ENCODE results near the gene RAB3A. TPM values are rescaled to one million over a fixed set of nuclear protein-coding genes. Genes with fewer than 3 reads are reported as not detected.
"Not testable (repeated sequence)": the region's sequence is repeated elsewhere in the genome, so short reads cannot be mapped to it uniquely, and the experiment has no call there.

Gene RAB3A
- polyA plus RNA-seq, 1 experiment = 2.8 TPM

DNA sequence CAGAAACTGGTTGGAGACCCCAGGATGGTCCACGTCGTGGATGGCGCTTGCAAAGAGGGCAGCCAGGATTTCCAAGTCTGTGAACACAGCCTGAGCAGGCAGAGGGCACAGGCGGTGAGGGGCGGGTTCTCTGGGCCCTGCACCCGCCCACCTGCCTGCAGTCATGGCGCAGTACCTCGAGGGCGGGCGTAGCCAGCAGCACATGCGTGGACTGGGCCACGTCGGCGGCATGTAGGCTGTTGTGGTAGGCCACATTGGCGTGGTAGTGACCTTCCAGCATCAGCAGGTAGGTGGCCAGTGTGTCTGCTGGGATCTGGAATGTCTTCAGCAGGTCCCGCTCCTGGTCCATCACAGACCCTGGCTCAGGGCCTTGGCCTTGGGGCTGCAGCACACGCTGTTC lies 14.3 kb upstream of the RAB3A start:
- POLR2A ChIA-PET = no interaction called here
- H3K27me3 ChIP-seq (ENCODE audit: control insufficient read depth, insufficient read depth, low read length) = no peaks in the 10 kb centered on the region
- no peaks in the 10 kb centered on the region; the same call in 1 of the 2 replicates for H3K9me3 ChIP-seq (ENCODE audit: control insufficient read depth, insufficient read depth, low read length)
- DNase-seq (ENCODE audit: low read depth, low spot score) = no peak
- H3K4me3 ChIP-seq (ENCODE audit: low read depth, low read length) = no peak overlapping the region
- H3K27ac ChIP-seq (ENCODE audit: low read depth, low read length) = no peak overlapping the region
- CTCF ChIA-PET = interaction anchor here (2.0 kb wide), 1 partner anchor 10 kb away, joined by 6 read pairs; no protein-coding TSS in a partner anchor
- TF ChIP-seq, protein P1, sequence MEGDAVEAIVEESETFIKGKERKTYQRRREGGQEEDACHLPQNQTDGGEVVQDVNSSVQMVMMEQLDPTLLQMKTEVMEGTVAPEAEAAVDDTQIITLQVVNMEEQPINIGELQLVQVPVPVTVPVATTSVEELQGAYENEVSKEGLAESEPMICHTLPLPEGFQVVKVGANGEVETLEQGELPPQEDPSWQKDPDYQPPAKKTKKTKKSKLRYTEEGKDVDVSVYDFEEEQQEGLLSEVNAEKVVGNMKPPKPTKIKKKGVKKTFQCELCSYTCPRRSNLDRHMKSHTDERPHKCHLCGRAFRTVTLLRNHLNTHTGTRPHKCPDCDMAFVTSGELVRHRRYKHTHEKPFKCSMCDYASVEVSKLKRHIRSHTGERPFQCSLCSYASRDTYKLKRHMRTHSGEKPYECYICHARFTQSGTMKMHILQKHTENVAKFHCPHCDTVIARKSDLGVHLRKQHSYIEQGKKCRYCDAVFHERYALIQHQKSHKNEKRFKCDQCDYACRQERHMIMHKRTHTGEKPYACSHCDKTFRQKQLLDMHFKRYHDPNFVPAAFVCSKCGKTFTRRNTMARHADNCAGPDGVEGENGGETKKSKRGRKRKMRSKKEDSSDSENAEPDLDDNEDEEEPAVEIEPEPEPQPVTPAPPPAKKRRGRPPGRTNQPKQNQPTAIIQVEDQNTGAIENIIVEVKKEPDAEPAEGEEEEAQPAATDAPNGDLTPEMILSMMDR (IDR thresholded peaks at IDR 0.05; ENCODE audit: low read depth, low read length) = no peak

DNA sequence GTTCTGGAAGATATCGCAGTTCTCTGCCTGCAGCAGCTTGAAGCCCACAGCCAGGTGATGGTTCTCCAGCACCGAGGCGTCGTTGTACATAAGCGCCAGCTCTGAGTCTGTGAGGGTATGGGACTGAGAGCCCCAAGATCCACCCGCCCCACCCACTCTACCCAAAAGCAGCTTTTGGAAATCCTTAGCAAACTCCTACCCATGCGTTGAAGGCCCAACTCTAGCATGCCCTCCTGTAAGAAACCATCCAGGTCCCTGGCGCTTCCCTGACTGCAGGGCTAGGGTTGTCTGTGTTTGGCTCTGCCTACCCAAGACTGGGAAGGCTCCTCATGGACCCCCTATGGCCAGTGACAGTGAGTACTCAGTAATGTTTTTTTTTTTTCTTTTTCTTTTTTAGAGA lies 12.9 kb upstream of the RAB3A start:
- ChIA-PET POLR2A (interaction anchor here (0.7 kb wide), 1 partner anchor 65 kb away, joined by 3 read pairs; no protein-coding TSS in a partner anchor), CTCF (no interaction called here)
- H3K27me3 ChIP-seq (ENCODE audit: control insufficient read depth, insufficient read depth, low read length) = no peaks in the 10 kb centered on the region
- no peak overlapping the region for H3K4me3 ChIP-seq (ENCODE audit: low read depth, low read length)
- H3K27ac ChIP-seq (ENCODE audit: low read depth, low read length) = no peak overlapping the region
- DNase-seq (ENCODE audit: low read depth, low spot score) = no peak
- H3K9me3 ChIP-seq (ENCODE audit: control insufficient read depth, insufficient read depth, low read length) = no peaks in the 10 kb centered on the region; the same call in 1 of the 2 replicates
- TF ChIP-seq, protein P1 (IDR thresholded peaks at IDR 0.05; ENCODE audit: low read depth, low read length) = no peak

DNA sequence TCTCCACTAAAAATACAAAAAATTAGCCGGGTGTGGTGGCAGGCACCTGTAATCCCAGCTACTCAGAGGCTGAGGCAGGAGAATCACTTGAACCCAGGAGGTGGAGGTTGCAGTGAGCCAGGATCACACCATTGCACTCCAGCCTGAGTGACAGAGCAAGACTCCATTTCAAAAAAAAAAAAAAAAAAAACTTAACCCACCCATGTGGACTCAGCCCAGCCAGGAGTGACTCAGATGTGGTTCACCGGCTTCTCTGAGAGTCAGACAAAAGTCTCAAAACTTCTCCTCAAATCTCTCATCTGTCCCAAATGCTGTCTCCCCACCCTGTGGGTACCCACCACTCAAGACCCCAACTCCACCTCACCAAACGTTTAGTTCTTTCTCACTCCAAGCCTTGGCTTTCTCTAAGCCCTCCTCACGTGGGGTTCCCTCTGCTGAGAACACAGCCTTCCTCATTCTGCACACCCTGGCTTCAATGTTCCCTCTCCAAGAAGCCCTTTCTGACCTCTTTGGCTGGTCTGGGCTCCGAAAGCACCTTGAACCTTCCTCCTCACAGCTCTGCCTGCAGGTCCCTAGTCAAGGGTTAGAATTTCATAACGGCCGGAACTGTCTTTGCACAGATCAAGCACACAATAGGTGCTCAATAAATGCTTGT lies 11.1 kb upstream of the RAB3A start:
- H3K4me3 ChIP-seq (ENCODE audit: low read depth, low read length) = no peak overlapping the region
- TF ChIP-seq, protein P1 (IDR thresholded peaks at IDR 0.05; ENCODE audit: low read depth, low read length) = no peak
- H3K9me3 ChIP-seq (ENCODE audit: control insufficient read depth, insufficient read depth, low read length) = no peaks in the 10 kb centered on the region; the same call in 1 of the 2 replicates
- H3K27me3 ChIP-seq (ENCODE audit: control insufficient read depth, insufficient read depth, low read length) = no peaks in the 10 kb centered on the region
- H3K27ac ChIP-seq (ENCODE audit: low read depth, low read length) = peak overlapping the region; percentile 21
- CTCF ChIA-PET = no interaction called here
- POLR2A ChIA-PET = no interaction called here
- DNase-seq (ENCODE audit: low read depth, low spot score) = no peak

DNA sequence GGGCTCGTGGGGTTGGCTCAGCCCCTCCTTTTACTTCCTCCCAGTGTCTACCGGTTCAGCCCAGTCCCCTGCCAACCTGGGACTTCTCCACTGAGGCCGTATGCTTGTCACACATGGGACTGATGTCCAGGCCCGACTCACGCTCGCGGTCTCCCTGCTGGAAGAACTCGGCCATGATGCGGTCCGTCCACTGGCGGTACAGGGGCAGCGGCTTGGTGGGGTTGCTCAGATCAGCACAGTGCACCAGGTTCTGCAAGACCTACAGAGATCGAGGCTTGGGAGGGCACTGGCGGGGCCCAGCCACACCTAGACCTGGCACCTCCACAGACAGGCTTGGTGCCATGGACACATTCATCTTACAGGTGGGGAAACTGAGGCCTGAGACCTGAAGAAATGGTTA lies 7.8 kb upstream of the RAB3A start:
- TF ChIP-seq, protein P1 (IDR thresholded peaks at IDR 0.05; ENCODE audit: low read depth, low read length) = no peak
- H3K27ac ChIP-seq (ENCODE audit: low read depth, low read length) = no peak overlapping the region
- no peaks in the 10 kb centered on the region for H3K27me3 ChIP-seq (ENCODE audit: control insufficient read depth, insufficient read depth, low read length)
- no peak overlapping the region for H3K4me3 ChIP-seq (ENCODE audit: low read depth, low read length)
- no peak for DNase-seq (ENCODE audit: low read depth, low spot score)
- POLR2A ChIA-PET = interaction anchor here (0.7 kb wide), 1 partner anchor 35 kb away, joined by 4 read pairs; no protein-coding TSS in a partner anchor
- H3K9me3 ChIP-seq (ENCODE audit: control insufficient read depth, insufficient read depth, low read length) = no peaks in the 10 kb centered on the region
- CTCF ChIA-PET = no interaction called here

DNA sequence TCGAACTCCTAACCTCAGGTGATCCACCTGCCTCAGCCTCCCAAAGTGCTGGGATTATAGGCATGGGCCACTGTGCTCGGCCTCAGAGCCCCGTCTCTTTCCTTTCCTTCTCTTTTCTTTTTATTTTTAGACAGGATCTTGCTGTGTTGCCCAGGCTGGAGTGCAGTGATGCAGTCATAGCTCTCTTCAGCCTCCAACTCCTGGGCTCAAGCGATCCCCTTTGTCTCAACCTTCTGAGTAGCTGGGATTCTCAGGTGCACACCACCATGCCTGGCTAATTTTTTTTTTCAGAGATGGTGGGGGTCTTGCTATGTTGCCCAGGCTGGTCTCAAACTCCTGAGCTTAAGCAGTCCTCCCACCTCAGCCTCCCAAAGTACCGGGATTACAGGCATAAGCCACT lies 6.1 kb upstream of the RAB3A start:
- H3K27me3 ChIP-seq (ENCODE audit: control insufficient read depth, insufficient read depth, low read length); H3K4me3 ChIP-seq (ENCODE audit: low read depth, low read length); H3K27ac ChIP-seq (ENCODE audit: low read depth, low read length); H3K9me3 ChIP-seq (ENCODE audit: control insufficient read depth, insufficient read depth, low read length); DNase-seq (ENCODE audit: low read depth, low spot score): not testable (repeated sequence)
- ChIA-PET CTCF (interaction anchor here (3.8 kb wide), 1 partner anchor 43 kb away, joined by 48 read pairs; a partner anchor contains a TSS), POLR2A (interaction anchor here (0.7 to 1.5 kb wide), 2 partner anchors 12 to 72 kb away, joined by 3 to 4 read pairs; partner anchors contain the start of gene JUND)

Measured in AG04450 (cell line).